MG63 (cell line): ENCODE data around the gene ADGRG6. TPM values are rescaled to one million over a fixed set of nuclear protein-coding genes. Genes with fewer than 3 reads are reported as not detected.

Source experiments
- DNase-seq: peaks from one replicate; pipeline ENCODE4 v3.0.0-alpha.2; 2020
- H3K27me3 ChIP-seq: fragments of 250-450 bp; sonication (Bioruptor Pico); 2 replicates; pipeline ENCODE4 v1.5.1; 2020; ENCODE audit warnings: mild to moderate bottlenecking, moderate library complexity
- H3K36me3 ChIP-seq: fragments of 250-450 bp; sonication (Bioruptor Pico); 2 replicates; pipeline ENCODE4 v1.5.1; 2020; ENCODE audit warnings: mild to moderate bottlenecking, moderate library complexity
- H3K4me3 ChIP-seq: fragments of 250-450 bp; sonication (Bioruptor Pico); 2 replicates; pipeline ENCODE4 v1.5.1; 2020; ENCODE audit warnings: mild to moderate bottlenecking, moderate library complexity
- H3K9me3 ChIP-seq: fragments of 250-450 bp; sonication (Bioruptor Pico); 2 replicates; pipeline ENCODE4 v1.5.1; 2020; ENCODE audit warnings: mild to moderate bottlenecking, moderate library complexity
- total RNA-seq: library from RNA; depleted of rRNA; stranded (reverse); fragments of >200 nt; shearing (Covaris generic); gene quantifications from 2 replicates; pipeline ENCODE4 v1.2.3, GENCODE V29; 2014; ENCODE audit warnings: low replicate concordance

ADGRG6 gene
- total RNA-seq, 1 experiment from 2014 or later = 0.99 TPM

GRCh38 chr6:142395768-142396231 lies 94.0 kb downstream of the ADGRG6 start:
- H3K36me3 ChIP-seq = no peaks in the 10 kb centered on the region
- H3K4me3 ChIP-seq = no peak overlapping the region
- H3K27me3 ChIP-seq = no peaks in the 10 kb centered on the region
- no peaks in the 10 kb centered on the region for H3K9me3 ChIP-seq
- DNase-seq = no peak

- H3K27me3 ChIP-seq = no peaks in the 10 kb centered on the region
- no peaks in the 10 kb centered on the region for H3K36me3 ChIP-seq
- no peaks in the 10 kb centered on the region for H3K9me3 ChIP-seq
- DNase-seq = no peak
- no peak overlapping the region for H3K4me3 ChIP-seq
Observed at GRCh38 chr6:142398353-142398752, 96.5 kb downstream of the ADGRG6 start.

GRCh38 chr6:142399739-142400138 lies 97.9 kb downstream of the ADGRG6 start:
- no peaks in the 10 kb centered on the region for H3K36me3 ChIP-seq
- DNase-seq = no peak

GRCh38 chr6:142400495-142400894 lies 98.7 kb downstream of the ADGRG6 start:
- no peak for DNase-seq
- Histone ChIP-seq H3K27me3 (no peaks in the 10 kb centered on the region), H3K4me3 (no peak overlapping the region), H3K9me3 (no peaks in the 10 kb centered on the region), H3K36me3 (no peaks in the 10 kb centered on the region)

More at GRCh38 chr6:142399739-142400138, 97.9 kb downstream of the ADGRG6 start:
- H3K4me3 ChIP-seq = no peak overlapping the region
- H3K27me3 ChIP-seq = no peaks in the 10 kb centered on the region
- no peaks in the 10 kb centered on the region for H3K9me3 ChIP-seq

- no peak for DNase-seq
- Histone ChIP-seq H3K36me3 (no peaks in the 10 kb centered on the region), H3K27me3 (no peaks in the 10 kb centered on the region), H3K9me3 (no peaks in the 10 kb centered on the region), H3K4me3 (no peak overlapping the region)
Observed at GRCh38 chr6:142401838-142402237, 100.0 kb downstream of the ADGRG6 start.

- no peaks in the 10 kb centered on the region for H3K27me3 ChIP-seq
- H3K4me3 ChIP-seq = no peak overlapping the region
- no peaks in the 10 kb centered on the region for H3K9me3 ChIP-seq
- DNase-seq = no peak
- H3K36me3 ChIP-seq = no peaks in the 10 kb centered on the region
Observed at GRCh38 chr6:142404751-142405150, 102.9 kb downstream of the ADGRG6 start.

GRCh38 chr6:142406131-142406530 lies 104.3 kb downstream of the ADGRG6 start:
- H3K36me3 ChIP-seq = no peaks in the 10 kb centered on the region
- H3K9me3 ChIP-seq = no peaks in the 10 kb centered on the region
- H3K27me3 ChIP-seq = no peaks in the 10 kb centered on the region
- H3K4me3 ChIP-seq = no peak overlapping the region
- no peak for DNase-seq

- no peaks in the 10 kb centered on the region for H3K9me3 ChIP-seq
- DNase-seq = no peak
- H3K27me3 ChIP-seq = no peaks in the 10 kb centered on the region
- H3K36me3 ChIP-seq = no peaks in the 10 kb centered on the region
- no peak overlapping the region for H3K4me3 ChIP-seq
Observed at GRCh38 chr6:142407685-142408273, 106.0 kb downstream of the ADGRG6 start.

GRCh38 chr6:142408409-142408808 lies 106.6 kb downstream of the ADGRG6 start:
- no peak for DNase-seq

GRCh38 chr6:142409794-142410193 lies 108.0 kb downstream of the ADGRG6 start:
- no peaks in the 10 kb centered on the region for H3K27me3 ChIP-seq
- H3K9me3 ChIP-seq = no peaks in the 10 kb centered on the region
- no peaks in the 10 kb centered on the region for H3K36me3 ChIP-seq
- no peak overlapping the region for H3K4me3 ChIP-seq
- no peak for DNase-seq

More at GRCh38 chr6:142408409-142408808, 106.6 kb downstream of the ADGRG6 start:
- Histone ChIP-seq H3K27me3 (no peaks in the 10 kb centered on the region), H3K4me3 (no peak overlapping the region), H3K9me3 (no peaks in the 10 kb centered on the region), H3K36me3 (no peaks in the 10 kb centered on the region)

- no peak for DNase-seq
- Histone ChIP-seq H3K4me3 (no peak overlapping the region), H3K27me3 (no peaks in the 10 kb centered on the region), H3K9me3 (no peaks in the 10 kb centered on the region), H3K36me3 (no peaks in the 10 kb centered on the region)
Observed at GRCh38 chr6:142411145-142411544, 109.3 kb downstream of the ADGRG6 start.

GRCh38 chr6:142412241-142412640 lies 110.4 kb downstream of the ADGRG6 start:
- no peak for DNase-seq
- Histone ChIP-seq H3K4me3 (no peak overlapping the region), H3K27me3 (no peaks in the 10 kb centered on the region), H3K9me3 (no peaks in the 10 kb centered on the region), H3K36me3 (no peaks in the 10 kb centered on the region)

- H3K27me3 ChIP-seq = no peaks in the 10 kb centered on the region
- no peak for DNase-seq
- no peak overlapping the region for H3K4me3 ChIP-seq
- no peaks in the 10 kb centered on the region for H3K9me3 ChIP-seq
- no peaks in the 10 kb centered on the region for H3K36me3 ChIP-seq
Observed at GRCh38 chr6:142412658-142413057, 110.9 kb downstream of the ADGRG6 start.

- no peaks in the 10 kb centered on the region for H3K27me3 ChIP-seq
- no peaks in the 10 kb centered on the region for H3K36me3 ChIP-seq
- DNase-seq = no peak
- H3K9me3 ChIP-seq = no peaks in the 10 kb centered on the region
- H3K4me3 ChIP-seq = no peak overlapping the region
Observed at GRCh38 chr6:142413111-142413510, 111.3 kb downstream of the ADGRG6 start.

GRCh38 chr6:142414462-142415250 lies 112.8 kb downstream of the ADGRG6 start:
- Histone ChIP-seq H3K27me3 (no peaks in the 10 kb centered on the region), H3K36me3 (no peaks in the 10 kb centered on the region), H3K4me3 (no peak overlapping the region), H3K9me3 (no peaks in the 10 kb centered on the region)
- DNase-seq = peak; percentile 43

GRCh38 chr6:142416179-142416578 lies 114.4 kb downstream of the ADGRG6 start:
- Histone ChIP-seq H3K27me3 (no peaks in the 10 kb centered on the region), H3K4me3 (no peak overlapping the region), H3K36me3 (no peaks in the 10 kb centered on the region), H3K9me3 (no peaks in the 10 kb centered on the region)
- peak; percentile 87 for DNase-seq

- H3K27me3 ChIP-seq = no peaks in the 10 kb centered on the region
- no peak for DNase-seq
- H3K4me3 ChIP-seq = no peak overlapping the region
- no peaks in the 10 kb centered on the region for H3K36me3 ChIP-seq
- no peaks in the 10 kb centered on the region for H3K9me3 ChIP-seq
Observed at GRCh38 chr6:142416686-142417085, 114.9 kb downstream of the ADGRG6 start.

GRCh38 chr6:142417331-142417750 lies 115.5 kb downstream of the ADGRG6 start:
- Histone ChIP-seq H3K9me3 (no peaks in the 10 kb centered on the region), H3K27me3 (no peaks in the 10 kb centered on the region), H3K36me3 (no peaks in the 10 kb centered on the region), H3K4me3 (no peak overlapping the region)
- DNase-seq = no peak
